ENCODE results near the gene NXN.
"Not testable (repeated sequence)": the region's sequence is repeated elsewhere in the genome, so short reads cannot be mapped to it uniquely, and the experiment has no call there.

Gene NXN

DNA sequence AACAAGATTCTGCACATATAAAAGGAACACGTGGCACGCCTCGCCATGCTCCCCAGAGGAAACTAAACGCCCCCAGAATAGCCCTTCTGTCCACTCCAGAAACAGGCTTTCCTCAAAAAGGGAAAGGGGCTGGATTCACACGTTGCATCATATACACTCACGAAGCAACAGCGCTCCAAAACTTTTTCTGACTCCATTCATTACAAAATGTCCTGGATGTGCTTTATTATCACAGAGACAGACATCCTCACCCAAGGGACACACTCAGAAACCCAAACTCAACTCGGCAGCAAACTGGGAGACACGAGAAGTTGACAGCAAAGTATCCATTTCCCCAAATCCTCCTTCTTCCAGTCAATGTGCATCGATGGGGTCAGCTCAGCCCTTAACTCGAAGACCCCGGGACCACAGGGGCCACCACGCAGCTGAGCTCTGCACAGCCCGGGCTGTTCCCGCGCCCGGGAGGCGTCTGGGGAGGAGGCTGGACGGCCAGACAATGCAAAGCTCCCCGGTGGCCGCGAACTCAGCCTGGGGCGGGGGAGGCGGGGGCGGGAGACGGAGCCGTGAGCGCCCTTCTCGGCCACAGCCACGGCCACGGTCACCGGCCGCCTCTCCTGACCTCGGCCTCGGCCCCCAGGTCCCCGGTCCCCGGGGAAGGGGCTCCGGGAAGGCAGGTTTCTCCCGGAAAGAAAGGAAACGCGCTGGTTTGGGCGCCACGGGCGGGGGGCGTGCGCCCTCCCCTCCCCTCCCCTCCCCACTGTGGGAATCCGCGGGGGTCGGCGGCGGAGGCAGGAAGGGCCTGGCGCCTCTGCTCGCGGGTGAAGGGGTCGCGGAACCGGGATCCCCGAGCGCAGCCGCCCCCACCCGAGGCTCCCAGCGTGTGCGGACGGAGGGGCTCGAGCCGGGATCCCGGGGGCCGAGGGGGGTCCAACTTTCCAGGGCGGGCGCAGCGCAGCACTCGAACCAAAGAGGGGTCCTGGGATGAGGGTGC is 1.2 kb downstream of the NXN start:
- DNase-seq, result no peak

GRCh38 chr17:977166-977565 is 2.4 kb downstream of the NXN start:
- DNase-seq, result no peak

DNA sequence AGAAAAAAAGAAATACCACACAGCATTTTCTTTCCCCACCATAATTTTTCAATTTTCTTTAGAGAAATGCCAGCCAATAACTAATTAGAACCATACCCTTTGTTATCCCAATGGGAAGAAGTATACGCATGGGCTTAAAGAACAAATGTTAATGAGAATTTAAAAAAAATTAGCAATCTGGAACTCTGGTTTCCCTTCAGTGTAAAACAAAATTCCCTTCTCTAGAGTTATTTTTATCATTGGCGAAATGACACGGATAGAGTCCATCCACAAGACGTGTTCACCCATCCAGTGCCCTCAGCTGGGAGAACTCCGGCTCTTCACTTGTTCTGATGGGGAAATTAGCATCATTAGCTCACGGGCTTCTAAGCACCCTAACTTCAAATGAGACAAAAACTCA is 3.3 kb downstream of the NXN start:
- no peak for DNase-seq

DNA sequence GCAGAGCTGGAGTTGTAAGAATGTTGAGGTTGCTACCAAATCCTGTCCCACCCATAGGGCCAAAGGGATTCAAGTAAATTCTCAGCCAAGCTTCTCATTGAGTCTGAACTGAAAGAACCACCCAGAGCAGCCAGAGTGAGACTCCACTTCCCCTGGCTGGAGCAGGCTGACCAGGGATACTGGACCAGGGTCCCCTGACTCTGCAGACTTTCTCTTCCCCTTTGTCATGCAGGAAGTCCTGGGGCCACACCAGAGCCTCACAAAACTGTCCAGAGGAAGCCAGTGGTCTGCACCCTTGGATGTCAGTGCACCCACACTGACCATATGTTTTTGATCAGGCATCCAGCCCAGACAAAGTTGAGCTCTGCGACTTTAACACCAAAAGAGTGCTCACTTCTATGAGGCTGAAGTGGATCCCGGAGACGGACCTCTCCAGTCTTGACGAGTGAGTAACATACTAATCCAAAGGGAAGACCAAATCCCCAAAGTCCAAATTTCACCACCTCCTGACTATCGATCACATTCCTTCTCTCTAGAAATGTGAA is 4.1 kb downstream of the NXN start:
- no peak for DNase-seq

GRCh38 chr17:974778-975177 is 4.8 kb downstream of the NXN start:
- not testable (repeated sequence) for DNase-seq

DNA sequence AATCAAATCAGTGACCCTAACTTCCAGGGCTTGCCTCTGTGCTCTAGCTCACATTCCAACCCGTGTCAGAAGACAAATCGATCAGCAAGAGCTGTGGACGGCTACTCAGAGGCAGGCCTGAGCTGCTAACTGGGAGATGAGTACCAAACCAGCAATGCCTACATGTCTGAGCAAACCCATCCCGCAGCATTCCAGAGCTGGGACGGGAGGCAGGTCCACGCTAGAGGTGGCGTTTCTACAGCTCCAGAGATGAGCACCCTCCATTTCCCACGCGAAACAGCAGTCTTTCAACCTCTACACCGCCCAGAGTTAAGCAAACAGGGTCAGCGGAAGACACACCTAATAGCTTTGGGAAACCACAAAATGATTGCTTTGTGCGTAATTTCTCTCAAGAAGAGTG is 6.5 kb downstream of the NXN start:
- DNase-seq, result no peak

- DNase-seq, result not testable (repeated sequence)
Measured at GRCh38 chr17:971861-972260, 7.7 kb downstream of the NXN start.

GRCh38 chr17:970364-970763 is 9.2 kb downstream of the NXN start:
- no peak for DNase-seq

- DNase-seq, result no peak
Measured at GRCh38 chr17:969811-970355, 9.7 kb downstream of the NXN start.

- DNase-seq, result no peak
Measured at GRCh38 chr17:968812-969730, 10.5 kb downstream of the NXN start.

- no peak for DNase-seq
Measured at GRCh38 chr17:967122-967521, 12.5 kb downstream of the NXN start.

GRCh38 chr17:965311-965989 is 14.1 kb downstream of the NXN start:
- no peak for DNase-seq

GRCh38 chr17:964876-965275 is 14.7 kb downstream of the NXN start:
- no peak for DNase-seq

DNA sequence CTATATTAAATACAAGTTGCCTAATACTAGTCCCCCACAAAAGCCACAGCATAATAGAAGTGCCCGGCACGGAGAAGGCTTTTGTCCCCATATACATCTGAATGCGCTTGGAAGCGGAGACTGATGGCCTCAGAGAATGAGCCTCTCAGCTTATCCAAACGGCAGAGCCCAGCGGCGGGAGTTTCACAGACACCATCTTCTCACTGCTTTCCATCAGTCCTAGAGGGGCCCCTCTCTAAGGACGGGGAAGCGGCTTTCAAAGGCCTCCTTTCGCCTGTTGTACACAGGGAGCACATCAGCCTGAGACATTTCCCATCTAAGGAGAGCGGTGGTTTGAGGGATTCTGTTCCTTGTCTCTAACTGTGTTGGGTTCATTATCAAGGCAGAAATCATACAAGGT is 16.9 kb downstream of the NXN start:
- DNase-seq, result no peak

DNA sequence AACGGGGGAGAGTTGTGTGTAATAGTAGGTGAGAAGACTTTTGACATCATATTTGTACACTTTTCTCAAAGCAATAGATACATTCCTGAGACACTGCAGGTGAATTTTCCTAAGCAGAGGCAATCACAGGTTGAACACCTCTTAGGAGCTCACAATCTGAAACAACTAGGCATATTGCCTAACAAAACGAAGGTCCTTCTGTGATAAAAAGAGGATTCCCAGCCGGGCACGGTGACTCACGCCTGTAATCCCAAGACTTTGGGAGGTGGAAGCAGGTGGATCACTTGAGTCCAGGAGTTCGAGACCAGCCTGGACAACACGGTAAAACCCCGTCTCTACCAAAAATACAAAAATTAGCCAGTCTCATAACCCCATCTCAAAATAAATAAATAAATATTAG is 17.4 kb downstream of the NXN start:
- DNase-seq, result no peak

DNA sequence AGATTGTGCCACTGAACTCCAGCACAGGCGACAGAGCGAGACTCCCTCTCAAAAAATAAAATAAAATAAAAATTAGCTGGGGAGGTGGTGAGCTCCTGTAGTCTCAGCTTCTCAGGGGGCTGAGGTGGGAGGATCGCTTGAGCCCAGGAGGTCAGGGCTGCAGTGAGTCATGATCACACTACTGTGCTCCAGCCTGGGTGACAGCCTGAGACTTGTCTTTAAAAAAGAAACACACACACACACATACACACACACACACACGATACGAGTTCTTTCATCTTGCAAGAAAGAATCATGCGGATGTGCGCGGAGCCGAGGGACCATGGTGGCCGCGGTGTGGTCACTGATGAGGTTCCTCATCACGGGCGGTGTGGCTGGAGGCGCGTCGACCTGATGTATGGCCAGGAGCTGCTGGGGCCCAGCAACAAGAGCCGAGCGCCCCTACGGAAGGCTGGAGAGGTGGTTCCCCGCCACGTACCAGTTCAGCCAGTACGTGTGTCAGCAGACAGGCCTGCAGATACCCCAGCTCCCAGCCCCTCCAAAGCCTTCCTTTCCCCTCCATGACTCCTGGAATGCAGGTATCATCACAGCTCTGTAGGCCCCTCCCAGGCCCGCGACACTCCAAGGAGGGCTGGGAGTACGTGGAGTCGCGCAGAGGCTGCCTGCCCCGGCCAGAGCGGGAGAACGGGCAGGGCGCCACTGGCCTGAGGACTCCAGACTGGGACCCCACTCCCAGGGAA is 20.7 kb downstream of the NXN start:
- DNase-seq, result no peak

DNA sequence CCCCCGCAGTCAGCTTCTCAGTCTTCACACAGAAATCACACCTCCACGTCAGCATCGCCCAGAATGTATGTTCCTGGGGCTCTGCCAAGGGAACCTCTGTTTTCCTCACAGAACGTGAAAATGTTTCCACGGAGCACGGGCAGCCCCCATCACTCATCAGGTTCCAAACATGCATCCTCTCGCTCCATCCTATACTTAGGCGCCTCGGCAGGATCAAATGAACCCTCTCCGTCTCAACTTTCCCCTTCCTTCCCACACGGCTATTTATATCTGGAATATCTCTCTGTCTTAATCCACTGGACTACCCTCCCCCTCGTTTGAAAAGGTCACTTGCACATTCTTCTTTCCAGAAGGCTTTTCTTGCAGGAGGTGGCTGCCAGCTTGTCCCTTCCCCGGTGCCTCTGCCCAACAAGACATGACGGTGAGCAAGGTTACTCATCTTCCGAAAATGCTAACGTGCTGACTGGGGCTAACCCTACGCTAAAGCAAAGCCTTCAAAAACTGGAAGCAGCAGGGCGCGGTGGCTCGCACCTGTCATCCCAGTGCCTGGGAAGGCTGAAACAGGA is 21.6 kb downstream of the NXN start:
- no peak for DNase-seq

DNA sequence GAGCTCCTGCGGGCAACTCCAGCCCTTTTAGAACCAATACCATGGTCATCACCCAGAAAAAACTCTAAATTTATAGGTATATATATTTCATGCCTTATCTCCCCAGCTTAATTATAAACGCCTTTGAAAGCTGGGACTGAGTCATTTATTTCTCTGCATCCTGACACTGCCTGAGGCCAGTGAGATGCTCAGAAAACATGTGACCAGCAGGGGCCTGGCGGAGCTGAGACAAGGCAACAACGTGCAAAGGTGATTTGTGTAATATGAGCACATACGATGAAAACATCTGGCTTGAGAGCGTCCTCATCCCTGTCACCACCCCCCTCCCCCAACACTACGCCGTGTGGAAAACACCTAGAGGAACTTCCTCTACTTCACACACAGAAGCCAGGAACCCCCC is 22.7 kb downstream of the NXN start:
- no peak for DNase-seq

DNA sequence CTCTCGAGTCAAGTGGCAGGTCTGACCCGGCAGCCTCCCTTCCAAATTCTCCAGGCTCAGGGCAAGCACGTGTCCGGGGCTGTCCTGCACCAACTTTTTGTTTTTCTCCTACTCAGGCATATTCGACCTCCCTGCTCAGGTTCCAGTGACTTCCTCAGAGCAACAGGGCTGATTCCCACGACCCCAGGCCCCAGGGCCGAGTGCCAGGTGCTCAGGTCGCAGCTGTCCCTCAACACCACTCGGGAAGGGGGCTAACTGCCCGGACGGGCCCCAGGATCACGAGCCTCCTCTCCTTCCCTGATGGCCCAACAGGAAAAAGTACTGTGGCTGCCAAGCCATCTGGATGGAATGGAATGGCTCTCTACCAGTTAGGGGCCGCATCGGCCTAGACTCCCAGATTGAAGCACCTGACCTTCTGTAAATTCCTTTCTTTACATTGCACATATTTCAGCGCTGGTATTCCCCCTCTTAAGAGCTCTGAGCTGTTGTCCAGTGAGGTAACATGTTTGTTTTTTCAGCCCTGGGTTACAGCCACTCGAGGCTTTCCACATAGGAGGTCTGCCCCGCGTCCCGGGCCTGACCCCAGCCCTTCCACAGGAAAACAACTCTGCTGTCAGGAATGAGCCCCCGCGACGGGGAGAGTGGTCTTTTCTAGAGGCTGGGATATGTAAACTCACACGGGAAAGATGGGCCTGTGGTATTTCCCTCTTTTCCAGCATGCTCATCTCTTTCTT is 25.0 kb downstream of the NXN start:
- no peak for DNase-seq

DNA sequence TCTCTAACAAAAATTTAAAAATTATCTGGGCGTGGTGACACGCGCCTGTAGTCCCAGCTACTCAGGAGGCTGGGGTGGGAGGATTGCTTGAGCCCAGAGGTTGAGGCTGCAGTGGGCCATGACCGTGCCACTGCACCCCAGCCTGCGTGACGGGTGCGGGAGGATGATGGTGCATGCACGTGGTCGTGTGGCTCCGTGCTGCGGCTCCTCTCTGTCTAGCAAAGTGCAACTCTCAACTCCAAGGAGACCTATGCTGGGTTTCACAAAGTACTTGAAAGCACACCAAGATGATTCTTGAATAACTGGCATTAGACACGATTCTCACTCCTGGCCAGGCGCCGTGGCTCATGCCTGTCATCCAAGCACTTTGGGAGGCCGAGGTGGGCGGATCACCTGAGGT is 25.8 kb downstream of the NXN start:
- DNase-seq, result no peak

- DNase-seq, result not testable (repeated sequence)
Measured at GRCh38 chr17:952592-952991, 27.0 kb downstream of the NXN start.

Measured in NCI-H1048 (cell line).